SIG-M5 treated with dmso at 0.1 percent for 504 hours (cell line): ENCODE data around the gene SMTNL1.

Experiments
- DNase-seq: peaks from one replicate; lab custom pipeline; 2025; ENCODE audit not compliant: unreplicated experiment; lab: John Stamatoyannopoulos, UW

Gene SMTNL1

DNA sequence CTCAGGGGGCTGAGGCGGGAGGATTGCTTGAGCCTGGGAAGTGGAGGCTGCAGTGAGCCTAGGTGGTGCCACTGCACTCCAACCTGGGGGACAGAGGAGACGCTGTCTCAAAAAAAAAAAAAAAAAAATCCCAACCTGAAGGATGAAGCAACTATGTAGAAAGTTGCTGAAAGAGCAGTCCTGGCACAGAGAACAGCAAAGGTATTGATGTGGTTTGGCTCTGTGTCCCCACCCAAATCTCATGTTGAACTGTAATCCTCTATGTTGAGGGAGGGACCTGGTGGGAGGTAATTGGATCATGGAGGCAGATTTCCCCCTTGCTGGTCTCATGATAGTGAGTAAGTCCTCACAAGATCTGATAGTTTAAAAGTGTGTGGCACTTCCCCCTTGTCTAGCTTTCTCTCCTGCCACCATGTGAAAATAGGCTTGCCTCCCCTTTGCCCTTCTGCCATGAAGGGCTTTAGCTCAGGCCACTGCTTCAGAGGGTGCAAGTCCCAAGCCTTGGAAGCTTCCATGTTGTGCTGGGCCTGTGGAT is 49.4 kb downstream of the SMTNL1 start:
- DNase-seq = no peak

- peak; percentile 57 for DNase-seq
These were observed 50.8 kb downstream of the SMTNL1 start for GRCh38 chr11:57588046-57588710.

- DNase-seq = no peak
These were observed 59.0 kb downstream of the SMTNL1 start for GRCh38 chr11:57596266-57596885.

- DNase-seq = no peak
These were observed 60.1 kb downstream of the SMTNL1 start, which contains the start of gene SERPING1 for GRCh38 chr11:57597461-57597915. SERPING1 (plus strand) TSS chr11:57597685; CDS start chr11:57598271, 586 bp downstream.

DNA sequence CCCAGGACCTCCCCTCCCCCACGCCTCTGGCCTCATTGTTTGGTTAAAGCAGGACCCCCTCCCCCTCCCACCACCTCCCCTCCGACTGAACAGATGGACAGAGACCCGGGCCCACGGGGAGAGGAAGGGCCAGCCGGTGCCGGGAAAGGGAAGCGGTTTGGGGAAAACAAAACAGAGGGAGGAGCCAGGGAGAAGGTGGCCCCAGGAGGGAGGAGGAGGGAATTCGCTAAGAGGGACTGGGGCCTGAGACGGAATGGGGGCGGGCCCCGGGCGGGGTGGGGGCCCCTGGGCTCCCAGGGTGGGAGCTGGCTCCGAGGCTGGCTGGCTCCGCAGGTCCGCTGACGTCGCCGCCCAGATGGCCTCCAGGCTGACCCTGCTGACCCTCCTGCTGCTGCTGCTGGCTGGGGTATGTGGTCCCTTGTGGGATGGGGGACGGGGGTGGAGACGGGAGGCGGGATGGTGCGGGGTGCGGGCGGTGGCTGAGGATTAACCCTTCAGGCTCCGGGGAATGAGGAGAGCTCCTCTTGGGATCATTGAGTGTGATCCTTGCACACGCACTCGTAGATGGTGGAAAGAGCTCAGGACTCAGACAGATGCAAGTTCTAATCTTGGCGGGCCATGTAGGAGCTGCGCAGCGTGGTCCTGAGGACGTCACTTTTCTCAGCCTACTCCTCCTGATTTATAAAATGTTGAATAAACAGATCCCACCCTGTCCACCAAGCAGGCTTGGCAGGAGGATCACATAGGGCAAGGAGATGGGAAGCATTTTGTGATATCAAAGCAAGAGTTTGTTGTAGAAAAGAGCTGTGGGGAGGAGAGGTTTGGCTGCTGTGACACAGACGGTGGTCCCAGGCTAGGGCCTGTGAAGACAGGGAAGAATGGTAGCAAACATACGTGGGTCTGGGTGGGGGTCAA is 60.8 kb downstream of the SMTNL1 start:
- no peak for DNase-seq

DNA sequence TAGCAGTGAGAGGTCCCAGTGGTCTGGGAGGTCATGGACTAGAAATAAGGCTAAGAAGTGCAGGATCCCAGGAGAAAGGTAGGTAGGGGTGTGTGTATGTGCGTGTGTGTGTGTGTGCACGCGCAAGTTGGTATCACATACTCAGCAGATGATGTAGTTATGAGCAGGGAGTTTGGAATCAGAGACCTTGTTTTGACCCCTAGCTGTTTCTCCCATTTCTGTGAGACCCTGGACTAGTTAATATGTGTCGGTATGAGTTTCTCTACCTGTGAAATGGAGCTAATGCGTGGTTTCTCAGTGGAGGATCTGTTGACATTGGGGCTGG is 61.4 kb downstream of the SMTNL1 start:
- no peak for DNase-seq

- no peak for DNase-seq
These were observed 62.0 kb downstream of the SMTNL1 start for GRCh38 chr11:57599381-57599780.
